Activated CD4-positive, alpha-beta T cell treated with anti-CD3 and anti-CD28 coated beads for 4 hours (primary cell): ENCODE results near the gene CAPN15.

Experiments
- DNase-seq, 2 donors: peaks; one replicate each; pipeline ENCODE4 v3.0.0-alpha.2; 2020

The CAPN15 gene

DNA sequence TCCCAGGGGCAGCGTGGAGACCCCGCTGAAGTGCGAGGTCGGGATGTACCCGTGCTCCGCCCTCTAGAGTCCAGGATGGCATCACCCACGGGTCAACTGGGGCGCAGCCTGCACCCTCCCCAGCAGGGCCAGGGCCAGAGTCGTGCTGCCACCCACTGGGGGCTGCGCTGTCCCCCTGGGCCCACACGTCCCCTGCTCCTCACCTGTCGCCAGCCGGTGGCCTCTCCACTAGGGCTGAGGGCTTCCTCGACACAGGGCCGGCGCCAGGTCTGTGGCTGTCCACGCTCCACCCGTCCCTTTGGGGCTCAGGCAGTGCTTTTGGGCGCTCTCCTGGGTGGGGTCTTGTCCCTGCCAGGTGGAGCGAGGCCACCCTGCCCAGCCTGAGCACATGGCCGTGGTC is 21.1 kb downstream of the CAPN15 start:
- DNase-seq, result no peak

DNA sequence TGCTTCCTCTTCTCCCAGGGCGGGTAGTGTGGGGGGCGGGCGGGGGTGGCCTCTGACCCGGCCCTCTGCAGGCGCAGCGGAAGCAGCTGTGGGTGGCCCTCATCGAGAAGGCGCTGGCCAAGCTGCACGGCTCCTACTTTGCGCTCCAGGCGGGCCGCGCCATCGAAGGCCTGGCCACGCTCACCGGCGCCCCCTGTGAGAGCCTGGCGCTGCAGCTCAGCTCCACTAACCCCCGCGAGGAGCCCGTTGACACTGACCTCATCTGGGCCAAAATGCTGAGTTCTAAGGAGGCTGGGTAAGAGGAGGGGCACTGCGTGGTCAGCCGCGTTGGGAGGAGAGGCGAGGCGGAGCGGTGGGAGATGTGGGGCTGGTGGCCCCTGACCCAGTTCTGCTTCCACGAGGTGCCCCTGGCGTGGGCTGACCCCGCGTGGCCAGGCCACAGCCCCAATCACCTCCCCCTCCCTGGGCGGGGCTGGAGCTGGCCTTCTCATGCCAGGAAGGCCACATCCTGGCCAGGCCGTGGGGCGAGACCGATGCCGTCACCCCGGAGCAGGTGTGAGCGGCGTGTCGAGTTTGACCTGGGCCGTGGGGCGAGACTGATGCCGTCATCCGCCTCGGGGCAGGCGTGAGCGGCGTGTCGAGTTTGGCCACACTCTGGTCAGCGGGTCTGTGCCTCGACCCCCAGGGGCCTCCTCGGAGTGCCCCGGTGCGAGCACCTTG is 22.2 kb downstream of the CAPN15 start:
- DNase-seq, result no peak

- no peak for DNase-seq
Measured at GRCh38 chr16:551210-551609, 23.7 kb downstream of the CAPN15 start.

DNA sequence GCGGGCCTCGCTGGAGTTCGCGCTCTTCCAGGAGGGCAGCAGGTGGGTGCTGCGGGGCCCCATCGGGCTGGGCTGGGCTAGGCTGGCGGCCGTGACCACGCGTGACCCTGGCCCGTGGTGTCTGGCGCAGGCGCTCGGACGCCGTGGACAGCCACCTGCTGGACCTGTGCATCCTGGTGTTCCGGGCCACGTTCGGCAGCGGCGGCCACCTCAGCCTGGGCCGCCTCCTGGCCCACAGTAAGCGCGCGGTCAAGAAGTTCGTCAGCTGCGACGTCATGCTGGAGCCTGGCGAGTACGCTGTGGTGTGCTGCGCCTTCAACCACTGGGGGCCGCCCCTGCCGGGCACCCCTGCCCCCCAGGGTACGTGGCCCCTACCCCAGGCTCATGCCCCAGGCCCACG is 24.7 kb downstream of the CAPN15 start:
- no peak for DNase-seq

DNA sequence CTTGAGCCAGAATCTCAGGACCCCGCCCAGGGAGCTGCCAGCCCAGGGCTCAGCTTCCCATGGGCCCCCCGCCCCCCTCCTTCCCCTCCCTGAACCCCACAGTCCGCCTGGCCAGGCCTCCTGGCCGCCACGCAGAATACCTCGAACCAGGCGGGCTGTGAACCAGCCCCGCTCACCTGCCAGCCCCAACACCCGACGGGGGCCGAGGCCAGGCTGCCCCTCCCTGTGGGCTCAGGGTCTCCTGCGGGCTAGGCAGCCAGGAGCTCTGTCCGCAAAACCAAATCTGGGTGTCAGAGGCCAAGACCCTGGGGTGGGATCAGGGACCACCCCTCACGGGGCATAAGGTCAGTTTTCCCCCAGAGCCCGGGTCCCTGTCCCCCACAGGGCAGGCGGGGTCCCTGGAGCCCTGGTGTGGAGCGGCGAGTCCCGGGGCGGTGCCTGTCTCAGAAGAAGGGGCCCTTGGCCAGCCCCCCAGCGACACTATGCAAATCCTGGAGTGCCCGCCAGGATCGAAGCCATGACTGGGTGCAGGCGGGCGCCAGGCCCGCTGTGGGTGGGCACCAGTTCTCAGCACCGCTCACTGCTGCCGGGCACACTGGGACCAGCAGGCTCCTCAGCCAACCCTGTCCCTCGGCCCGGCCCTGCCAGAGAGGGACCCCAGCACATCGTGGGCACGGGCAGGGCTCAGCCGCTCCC is 26.2 kb downstream of the CAPN15 start:
- DNase-seq, result no peak

- no peak for DNase-seq
Measured at GRCh38 chr16:554297-554621, 26.7 kb downstream of the CAPN15 start.

DNA sequence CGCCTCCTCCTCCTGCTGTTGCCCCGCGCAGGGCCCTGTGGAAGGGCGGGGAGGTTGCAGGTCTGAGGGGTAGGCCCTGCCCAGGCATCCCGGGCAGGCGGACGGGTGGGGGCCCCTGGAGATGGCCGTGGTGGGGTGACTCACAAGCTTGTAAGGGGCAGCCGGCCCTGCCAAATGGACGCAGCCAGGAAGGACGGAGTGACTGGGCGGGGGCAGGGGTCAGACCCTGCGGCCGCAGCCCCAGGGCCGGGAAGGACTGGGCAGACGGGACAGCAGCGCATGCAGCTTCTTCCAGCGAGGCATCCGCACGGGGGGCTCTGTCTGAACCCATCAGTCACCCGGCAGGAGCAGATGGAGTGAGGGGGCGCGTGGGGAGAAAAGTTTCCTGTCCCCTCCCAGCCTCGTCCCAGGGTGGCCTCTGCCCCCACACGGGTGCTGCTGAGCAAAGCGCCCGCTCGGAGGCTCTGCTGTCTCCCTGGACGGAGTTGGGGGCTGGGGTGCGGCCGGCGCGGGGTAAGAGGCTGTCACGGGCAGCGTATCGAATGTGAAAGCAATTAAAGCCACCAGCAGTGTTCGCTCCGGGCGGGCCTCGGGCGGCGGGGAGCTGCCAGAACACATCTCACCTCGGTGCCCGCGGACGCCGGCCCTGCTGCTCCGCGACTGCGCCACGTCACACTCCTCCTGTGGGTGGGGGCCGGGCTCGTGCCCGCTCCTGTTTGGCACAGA is 27.3 kb downstream of the CAPN15 start:
- DNase-seq, result no peak

- DNase-seq, result no peak
Measured at GRCh38 chr16:555528-556473, 28.3 kb downstream of the CAPN15 start.

DNA sequence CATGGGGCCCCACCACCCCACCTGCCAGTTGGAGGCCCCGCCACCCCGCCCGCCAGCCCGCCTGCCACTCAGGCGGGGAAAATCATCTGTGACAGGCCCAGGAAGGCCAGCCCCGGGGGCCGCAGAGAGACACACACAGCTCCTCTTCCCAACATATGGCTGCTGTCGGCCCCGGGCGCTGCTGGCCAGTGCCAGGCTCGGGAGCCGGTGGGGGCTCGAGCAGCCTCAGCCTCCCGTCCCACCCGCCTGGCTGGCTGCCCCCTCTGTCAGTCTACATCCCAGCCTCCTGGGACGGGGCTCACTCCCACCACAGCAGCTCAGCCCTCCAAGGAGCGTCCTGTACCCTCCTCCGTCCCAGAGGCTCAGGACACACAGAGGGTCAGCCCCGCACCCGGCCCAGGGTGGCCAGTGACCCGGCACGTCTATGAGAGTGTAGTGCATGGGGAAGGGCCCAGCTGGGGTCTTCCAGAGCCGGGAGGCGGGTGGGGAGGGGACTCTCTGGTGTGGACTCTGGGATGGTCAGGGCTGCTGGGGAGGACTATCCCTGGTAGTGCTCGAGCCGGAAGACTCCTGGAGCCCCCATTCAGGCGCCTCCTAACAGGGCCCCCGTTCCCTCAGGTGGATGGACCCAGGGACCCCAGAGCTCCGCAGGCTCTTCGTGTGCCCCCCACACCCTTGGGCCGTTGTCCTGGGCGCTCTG is 29.1 kb downstream of the CAPN15 start:
- DNase-seq, result no peak

DNA sequence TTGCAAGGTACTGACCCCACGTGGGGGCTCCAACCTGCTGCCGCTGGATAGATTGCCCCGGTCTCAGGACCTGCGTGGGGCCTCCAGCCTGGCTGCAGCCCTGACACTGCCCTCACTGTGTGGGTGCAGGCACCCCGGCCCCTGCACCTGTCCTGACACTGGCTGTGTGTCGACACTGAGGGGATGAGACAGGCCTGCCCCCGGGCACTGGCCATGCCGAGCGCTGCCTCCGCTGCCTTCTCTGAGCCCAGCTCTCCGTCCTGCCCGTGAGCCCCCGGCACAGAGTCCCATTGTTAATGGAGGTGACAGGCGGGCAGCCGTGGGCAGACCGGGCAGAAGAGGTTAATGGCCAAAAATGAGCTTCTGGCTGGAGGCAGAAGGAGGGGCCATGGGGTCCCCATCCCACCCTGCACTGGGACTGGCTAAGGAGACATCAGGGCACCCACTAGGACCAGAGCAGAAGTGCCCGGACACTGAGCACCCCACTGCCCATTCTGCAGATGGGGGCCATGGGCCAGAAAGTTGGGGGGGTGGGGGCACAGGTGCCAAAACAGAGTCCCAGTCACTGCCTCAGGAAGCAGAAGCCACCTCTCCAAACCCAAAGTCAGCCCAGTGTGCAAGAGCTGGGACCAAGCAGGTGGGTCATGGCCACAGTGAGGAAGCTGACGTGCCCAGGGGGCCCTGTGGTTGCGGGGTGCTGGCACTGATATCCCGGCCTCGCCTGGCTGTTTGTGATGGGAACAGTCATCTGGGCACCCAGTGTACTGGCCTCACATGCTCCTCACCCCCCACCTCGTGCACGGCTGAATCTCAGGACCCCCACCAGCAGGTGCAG is 30.2 kb downstream of the CAPN15 start:
- no peak for DNase-seq

DNA sequence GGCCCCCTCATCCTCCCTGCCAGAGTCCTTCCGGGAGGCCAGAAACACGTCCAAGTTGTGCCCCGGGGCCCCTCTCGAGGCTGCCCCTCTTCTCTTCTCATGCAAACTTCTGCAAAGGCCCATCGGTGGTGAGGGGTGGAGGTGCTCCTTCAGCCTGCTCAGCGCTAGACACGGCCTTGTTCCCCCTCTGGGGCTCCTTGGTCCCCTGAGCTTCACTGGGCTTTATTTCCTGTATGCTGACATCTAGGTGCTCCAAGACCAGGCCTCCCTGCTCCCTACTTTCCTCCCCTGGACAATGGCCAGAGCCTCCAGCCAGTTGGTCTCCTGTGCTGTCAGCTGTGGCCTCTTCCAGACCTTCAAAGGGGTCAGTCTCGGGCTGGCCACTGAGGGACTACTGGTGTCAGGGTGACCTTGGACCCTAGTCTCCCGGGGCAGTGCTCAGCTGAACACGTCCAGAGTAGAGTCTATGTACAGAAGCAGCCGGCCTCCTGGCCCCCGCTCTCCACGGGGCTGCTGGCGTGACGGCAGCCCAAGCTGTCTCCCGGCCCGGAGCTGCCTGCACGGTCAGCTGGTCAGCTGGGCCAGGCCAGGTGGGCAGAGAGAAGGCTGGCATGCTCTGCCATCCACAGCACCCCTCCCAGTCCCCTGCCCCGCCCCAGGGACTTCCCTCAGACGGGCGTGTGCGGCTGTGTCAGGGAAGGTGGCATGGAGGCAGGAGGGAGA is 30.9 kb downstream of the CAPN15 start:
- no peak for DNase-seq

DNA sequence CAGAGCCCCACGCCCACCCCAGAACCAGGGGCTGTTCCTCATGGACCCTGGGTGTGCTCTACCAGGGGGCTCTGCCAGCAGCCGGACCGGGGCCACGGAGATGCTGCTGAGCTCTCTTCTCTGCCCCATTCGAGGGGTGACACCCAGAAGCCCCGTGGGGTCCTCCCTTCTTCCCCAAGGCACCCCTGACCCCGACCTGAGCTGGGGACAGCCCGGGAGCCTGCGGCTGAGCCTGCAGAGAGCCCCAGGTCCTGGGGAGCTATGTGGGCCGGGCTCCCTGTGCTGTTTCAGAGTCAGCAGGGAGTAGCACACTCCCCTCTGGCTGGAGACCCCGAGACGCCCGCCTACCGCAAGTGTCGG is 31.5 kb downstream of the CAPN15 start:
- DNase-seq, result no peak

DNA sequence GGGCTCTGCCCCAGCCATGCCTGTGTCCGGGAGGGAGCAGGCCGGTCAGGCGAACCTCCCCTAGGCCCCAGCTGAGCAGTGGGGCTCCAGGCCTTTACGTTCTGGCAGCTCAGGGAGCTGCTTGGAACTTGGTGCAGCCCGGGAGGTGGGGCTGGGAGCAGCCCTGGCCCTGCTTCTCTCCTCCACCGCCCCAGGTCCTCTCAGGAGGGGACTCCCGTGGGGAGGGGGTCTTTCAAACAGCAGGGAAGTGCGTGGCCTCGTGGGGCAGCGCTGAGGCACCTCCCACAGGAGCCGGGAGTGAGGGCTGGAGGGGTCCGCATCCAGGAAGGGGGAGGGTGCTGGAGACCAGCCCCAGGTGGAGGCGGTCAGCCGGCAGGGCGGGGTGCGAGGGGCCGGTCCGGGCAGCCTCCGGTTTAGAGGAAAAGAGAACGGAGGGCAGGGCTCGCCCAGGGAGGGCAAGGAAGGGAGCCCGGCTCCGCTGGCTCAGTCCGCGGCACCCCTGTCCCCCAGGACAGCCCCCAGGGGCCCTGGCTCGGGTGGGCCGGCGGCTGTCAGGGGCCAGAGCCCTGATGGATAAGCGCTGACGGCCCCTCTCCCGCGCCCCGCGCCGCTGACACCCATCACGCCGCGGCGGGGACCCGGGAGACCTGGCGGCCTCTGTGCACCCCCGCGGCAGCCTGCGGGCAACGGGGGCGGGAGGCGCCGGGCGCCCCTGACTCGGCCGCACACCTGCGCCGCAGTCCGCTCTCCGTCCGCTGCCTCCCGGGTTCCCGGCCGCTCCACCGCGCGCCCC is 32.1 kb downstream of the CAPN15 start:
- no peak for DNase-seq

DNA sequence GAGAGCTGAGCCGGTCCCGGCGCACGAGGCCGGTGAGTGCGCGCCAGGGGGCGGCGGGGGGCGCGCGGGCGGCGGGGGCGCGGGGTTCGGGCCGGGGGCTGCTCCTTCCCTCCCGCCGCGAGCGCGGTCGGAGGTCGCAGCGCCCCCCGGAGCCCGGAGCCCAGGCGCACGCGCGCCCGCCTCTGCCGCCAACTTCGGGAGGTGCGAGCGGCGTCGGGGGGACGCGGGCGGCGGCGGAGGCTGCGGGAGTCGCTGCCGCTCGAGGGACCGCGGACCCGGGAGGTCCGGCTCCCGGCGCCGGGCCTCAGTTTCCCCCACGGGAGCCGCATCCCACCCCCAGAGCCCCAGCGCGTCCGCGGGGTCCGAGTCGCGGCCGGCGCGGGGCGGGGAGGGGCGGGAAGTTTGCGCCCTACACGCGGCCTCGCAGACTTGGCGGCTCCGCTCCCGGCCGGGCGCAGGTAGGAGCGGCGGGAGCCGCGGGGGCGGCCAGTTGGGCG is 32.7 kb downstream of the CAPN15 start, which contains the start of gene PRR35:
PRR35 (plus strand) TSS at position 191 of the 497 bp plus-strand sequence. CDS start 2,901 bp downstream, outside the sequence.
- DNase-seq, result no peak

GRCh38 chr16:560701-561412 is 33.3 kb downstream of the CAPN15 start:
- DNase-seq, result no peak

- no peak for DNase-seq
Measured at GRCh38 chr16:561413-561794, 33.9 kb downstream of the CAPN15 start.

DNA sequence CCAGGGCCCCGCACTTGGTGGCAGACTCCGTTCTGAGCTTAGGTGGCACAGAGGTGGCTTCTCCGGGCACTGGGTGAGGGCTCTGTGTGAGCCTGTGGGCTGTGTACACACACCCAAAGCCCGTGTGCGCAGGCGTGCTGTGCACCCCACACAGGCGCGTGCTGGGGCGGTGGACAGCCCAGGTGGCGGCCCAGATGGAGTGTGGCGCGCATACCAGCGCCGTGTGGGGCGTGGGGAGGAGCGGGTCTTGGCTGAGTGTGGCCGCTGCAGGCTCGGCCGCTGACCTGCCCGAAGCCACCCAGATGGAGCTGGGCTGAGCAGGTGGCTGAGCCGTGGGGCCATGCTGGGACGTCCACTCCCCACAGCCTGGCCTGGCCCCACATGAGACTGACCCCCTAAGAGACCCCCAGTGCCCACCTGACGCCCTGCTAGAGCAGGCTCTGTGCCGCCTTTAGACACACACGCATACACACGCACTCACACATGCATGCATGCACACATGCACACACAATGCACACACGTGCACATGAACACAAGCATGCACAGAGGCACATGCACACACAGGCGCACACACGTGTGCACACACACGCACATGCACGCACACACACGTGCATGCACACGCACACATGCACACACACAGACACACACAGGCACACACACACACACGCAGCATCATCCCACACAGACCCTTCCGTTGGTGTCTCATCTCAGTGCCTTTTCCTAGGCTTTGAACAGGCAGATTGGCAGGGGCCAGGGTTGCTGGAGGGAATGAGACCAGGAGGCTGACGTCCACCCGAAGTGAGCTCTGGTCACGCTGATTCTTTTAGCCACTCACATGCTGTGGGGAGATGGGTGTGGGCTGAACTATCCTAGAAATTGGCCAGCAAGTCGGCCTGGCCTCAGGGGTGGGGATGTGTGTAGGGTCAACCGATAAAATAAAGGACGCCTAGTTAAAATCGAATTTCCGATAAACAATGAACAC is 34.7 kb downstream of the CAPN15 start:
- DNase-seq, result no peak
